ENCODE data around the gene RPL22L1.
"Not testable (repeated sequence)": the region's sequence is repeated elsewhere in the genome, so short reads cannot be mapped to it uniquely, and the experiment has no call there.

DNA sequence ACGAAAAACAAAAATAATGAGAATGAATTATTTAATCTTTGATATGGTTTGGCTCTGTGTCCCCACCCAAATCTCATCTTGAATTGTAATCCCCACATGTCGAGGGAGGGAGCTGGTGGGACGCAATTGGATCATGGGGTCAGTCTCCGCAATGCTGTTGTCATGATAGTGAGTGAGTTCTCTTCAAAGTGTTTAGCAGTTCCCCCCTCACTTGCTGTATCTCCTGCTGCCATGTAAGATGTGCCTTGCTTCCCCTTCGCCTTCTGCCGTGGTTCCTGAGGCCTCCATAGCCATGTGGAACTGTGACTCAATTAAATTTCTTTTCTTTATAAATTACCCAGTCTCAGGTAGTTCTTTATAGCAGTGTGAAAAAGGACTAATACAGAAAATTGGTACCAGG is 26.3 kb upstream of the RPL22L1 start:
- TF ChIP-seq POLR2AphosphoS5 (IDR thresholded peaks at IDR 0.05); POLR2A (IDR thresholded peaks at IDR 0.05); EP300 (IDR thresholded peaks at IDR 0.05; ENCODE audit: low read depth): not testable (repeated sequence)
- TF ChIP-seq, protein P1, sequence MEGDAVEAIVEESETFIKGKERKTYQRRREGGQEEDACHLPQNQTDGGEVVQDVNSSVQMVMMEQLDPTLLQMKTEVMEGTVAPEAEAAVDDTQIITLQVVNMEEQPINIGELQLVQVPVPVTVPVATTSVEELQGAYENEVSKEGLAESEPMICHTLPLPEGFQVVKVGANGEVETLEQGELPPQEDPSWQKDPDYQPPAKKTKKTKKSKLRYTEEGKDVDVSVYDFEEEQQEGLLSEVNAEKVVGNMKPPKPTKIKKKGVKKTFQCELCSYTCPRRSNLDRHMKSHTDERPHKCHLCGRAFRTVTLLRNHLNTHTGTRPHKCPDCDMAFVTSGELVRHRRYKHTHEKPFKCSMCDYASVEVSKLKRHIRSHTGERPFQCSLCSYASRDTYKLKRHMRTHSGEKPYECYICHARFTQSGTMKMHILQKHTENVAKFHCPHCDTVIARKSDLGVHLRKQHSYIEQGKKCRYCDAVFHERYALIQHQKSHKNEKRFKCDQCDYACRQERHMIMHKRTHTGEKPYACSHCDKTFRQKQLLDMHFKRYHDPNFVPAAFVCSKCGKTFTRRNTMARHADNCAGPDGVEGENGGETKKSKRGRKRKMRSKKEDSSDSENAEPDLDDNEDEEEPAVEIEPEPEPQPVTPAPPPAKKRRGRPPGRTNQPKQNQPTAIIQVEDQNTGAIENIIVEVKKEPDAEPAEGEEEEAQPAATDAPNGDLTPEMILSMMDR (IDR thresholded peaks at IDR 0.05), result not testable (repeated sequence)
